Measurements from ENCODE around the gene IGSF8. TPM values are rescaled to one million over a fixed set of nuclear protein-coding genes. Genes with fewer than 3 reads are reported as not detected.
A peak's percentile ranks its signal among the peaks of the same experiment; 100 is the strongest.
"Not testable (repeated sequence)": the region's sequence is repeated elsewhere in the genome, so short reads cannot be mapped to it uniquely, and the experiment has no call there.

Gene IGSF8
- total RNA-seq, 2 experiments from 2014 or later = 38.0 to 39.0 TPM

- Mint-ChIP-seq H3K27ac (no peak overlapping the region), H3K27me3 (no peaks in the 10 kb centered on the region), H3K36me3 (no peaks in the 10 kb centered on the region), H3K9me3 (no peaks in the 10 kb centered on the region), H3K4me1 (no peaks in the 10 kb centered on the region), H3K4me3 (no peak overlapping the region)
- no peak for DNase-seq
Observed at GRCh38 chr1:160117709-160118183, 19.3 kb upstream of the IGSF8 start.

DNA sequence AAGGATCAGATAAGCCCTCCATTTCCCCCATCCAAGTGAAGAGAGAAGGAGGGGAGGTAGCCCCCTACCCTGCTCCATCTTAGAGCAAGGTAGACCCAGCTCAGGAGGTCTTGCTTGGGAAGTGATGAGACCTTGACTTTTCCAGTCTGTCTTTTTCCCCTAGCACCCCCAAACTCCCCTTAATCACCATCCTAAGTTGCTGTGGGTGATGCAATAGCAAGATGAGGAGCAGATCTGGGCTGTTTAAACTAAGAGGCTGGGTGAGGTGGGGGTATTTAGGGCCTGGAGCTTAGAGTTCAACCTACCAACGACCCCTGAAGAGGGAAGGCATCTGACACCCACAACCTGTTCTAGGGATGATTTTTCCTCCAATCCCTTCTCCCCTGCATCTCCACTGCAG is 18.9 kb upstream of the IGSF8 start:
- H3K4me1 Mint-ChIP-seq = no peaks in the 10 kb centered on the region
- no peak for DNase-seq
- no peaks in the 10 kb centered on the region for H3K9me3 Mint-ChIP-seq
- no peak overlapping the region for H3K4me3 Mint-ChIP-seq
- no peak overlapping the region for H3K27ac Mint-ChIP-seq
- H3K36me3 Mint-ChIP-seq = no peaks in the 10 kb centered on the region
- no peaks in the 10 kb centered on the region for H3K27me3 Mint-ChIP-seq

GRCh38 chr1:160116283-160117147 is 18.1 kb upstream of the IGSF8 start:
- no peak overlapping the region for H3K27ac Mint-ChIP-seq
- no peak for DNase-seq

DNA sequence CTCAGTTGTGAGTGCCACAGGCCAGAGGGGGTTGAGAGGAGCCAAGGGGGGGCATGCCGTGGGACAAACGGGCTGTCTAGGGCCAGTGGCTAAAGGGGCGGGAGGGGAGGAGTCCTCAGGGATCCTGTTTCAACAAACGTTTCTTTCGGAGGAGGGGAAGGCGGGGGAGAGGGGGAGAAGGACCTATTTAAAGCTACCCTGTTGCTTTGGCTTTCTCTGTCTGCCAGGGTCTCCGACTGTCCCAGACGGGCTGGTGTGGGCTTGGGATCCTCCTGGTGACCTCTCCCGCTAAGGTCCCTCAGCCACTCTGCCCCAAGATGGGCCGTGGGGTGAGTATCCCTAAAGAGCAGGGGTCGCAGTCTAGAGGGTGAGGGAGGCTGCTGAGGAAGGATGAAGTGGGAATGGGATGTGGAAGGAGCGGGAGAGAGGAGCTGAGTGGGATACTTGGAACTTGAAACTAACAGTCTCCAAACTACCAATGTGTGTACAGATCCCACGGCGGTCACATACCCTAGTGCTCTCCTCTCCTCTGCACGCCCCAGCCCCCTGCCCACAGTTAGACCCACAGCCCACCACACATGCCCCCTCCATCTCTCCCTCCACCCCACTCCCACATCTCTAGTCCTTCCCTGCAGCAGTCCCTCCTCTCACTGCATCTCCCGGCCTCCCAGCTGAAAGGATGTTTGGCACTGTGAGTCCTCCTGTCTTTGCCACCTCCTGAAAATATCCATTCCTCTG is 17.3 kb upstream of the IGSF8 start, which contains the start of gene ATP1A2:
ATP1A2 (plus strand) TSS at position 215 of the 738 bp plus-strand sequence; CDS start at position 318, 103 bp downstream.
- Mint-ChIP-seq H3K9me3 (no peaks in the 10 kb centered on the region), H3K4me3 (no peak within 1 kb of the TSS), H3K27ac (no peak within 1 kb of the TSS)

More at GRCh38 chr1:160116283-160117147, 18.1 kb upstream of the IGSF8 start:
- Mint-ChIP-seq H3K9me3 (no peaks in the 10 kb centered on the region), H3K4me3 (no peak overlapping the region), H3K36me3 (no peaks in the 10 kb centered on the region), H3K27me3 (no peaks in the 10 kb centered on the region), H3K4me1 (no peaks in the 10 kb centered on the region)

DNA sequence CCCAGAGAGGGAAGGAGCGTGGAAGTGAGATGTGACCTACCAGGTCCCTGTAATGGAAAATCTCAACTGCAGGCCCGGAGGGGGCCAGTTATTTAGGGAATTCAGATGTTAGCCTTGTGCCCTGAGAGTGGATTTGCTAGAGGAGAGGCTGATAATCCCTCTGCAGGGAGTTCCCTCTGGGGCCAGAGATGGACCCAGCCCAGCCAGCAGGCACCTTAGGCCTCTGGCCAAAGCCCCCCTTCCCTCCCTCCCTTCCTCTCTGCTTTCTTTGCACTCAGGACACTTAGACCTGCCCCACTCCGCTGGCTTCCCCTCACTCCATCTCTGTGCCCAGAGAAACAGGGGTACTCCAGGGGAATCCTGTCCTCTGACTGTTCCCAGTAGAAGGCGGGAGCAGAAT is 15.7 kb upstream of the IGSF8 start:
- Mint-ChIP-seq H3K27ac (no peak overlapping the region), H3K9me3 (no peaks in the 10 kb centered on the region), H3K27me3 (peaks cover under 1% of the 10 kb centered on the region), H3K36me3 (no peaks in the 10 kb centered on the region), H3K4me1 (peaks cover under 1% of the 10 kb centered on the region), H3K4me3 (no peak overlapping the region)
- no peak for DNase-seq

More for the DNA sequence above, 17.3 kb upstream of the IGSF8 start, which contains the start of gene ATP1A2:
- Mint-ChIP-seq H3K36me3 (no peaks in the 10 kb centered on the region), H3K27me3 (no peaks in the 10 kb centered on the region), H3K4me1 (no peaks in the 10 kb centered on the region)
- no peak for DNase-seq

GRCh38 chr1:160113407-160113806 is 15.0 kb upstream of the IGSF8 start:
- no peak overlapping the region for H3K27ac Mint-ChIP-seq
- peaks cover 6% of the 10 kb centered on the region for H3K4me1 Mint-ChIP-seq
- H3K9me3 Mint-ChIP-seq = no peaks in the 10 kb centered on the region
- H3K36me3 Mint-ChIP-seq = no peaks in the 10 kb centered on the region
- no peak for DNase-seq
- H3K27me3 Mint-ChIP-seq = peaks cover 4% of the 10 kb centered on the region
- no peak overlapping the region for H3K4me3 Mint-ChIP-seq

DNA sequence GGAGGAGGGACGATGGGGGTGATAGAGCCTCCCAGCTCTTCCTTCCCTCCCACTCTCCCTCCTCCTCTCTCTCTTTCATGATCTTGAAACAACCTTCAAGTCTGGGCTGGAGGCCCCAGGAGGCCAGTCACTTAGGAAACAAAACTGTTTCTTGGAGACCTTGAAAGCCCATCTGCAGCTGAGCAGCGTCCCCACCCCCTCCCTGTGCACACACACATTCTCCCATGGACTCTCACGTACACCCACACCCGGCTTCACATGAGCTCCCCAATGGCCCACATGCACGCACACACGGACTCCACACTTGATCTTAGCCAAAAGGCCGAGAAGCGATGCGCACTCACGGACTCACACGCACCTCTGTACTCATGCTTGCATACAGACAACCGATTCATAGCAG is 13.9 kb upstream of the IGSF8 start:
- Mint-ChIP-seq H3K36me3 (no peaks in the 10 kb centered on the region), H3K4me3 (no peak overlapping the region), H3K9me3 (no peaks in the 10 kb centered on the region), H3K27ac (no peak overlapping the region), H3K4me1 (peaks cover 6% of the 10 kb centered on the region), H3K27me3 (peaks cover 4% of the 10 kb centered on the region)
- DNase-seq = no peak

DNA sequence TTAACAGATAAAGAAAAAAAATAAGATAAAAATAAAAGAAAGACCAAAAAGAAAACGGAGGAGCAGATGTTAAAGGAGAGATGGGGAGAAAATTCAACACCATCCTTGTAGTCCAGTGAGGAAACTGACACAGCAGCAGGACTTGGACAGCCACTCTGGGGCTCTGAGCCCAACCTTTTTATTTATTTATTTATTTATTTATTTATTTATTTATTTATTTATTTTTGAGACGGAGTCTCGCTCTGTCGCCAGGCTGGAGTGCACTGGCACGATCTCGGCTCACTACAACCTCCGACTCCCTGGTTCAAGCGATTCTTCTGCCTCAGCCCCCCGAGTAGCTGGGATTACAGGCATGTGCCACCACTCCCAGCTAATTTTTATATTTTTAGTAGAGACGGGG is 13.0 kb upstream of the IGSF8 start:
- not testable (repeated sequence) for DNase-seq, H3K4me1 Mint-ChIP-seq, H3K9me3 Mint-ChIP-seq, H3K27me3 Mint-ChIP-seq, H3K4me3 Mint-ChIP-seq, H3K36me3 Mint-ChIP-seq, H3K27ac Mint-ChIP-seq

DNA sequence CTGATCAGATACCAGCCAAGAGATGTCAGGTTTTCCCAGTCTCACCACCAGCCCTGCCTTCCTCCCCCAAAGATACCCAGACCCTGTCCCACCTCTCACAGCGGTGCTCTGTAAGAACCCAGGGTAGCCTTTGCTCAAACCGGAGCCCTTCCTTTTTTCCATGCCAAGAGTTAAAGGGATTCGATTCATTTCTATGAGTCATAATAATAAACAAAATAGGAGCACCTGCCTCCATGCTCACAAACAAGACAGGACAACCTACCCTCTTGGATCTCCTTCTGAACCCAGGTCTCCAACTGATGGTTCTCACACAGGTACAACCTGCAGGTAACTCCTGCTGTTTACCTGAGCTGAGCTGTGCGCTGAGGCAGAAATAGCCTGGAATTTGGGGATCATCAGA is 11.3 kb upstream of the IGSF8 start:
- Mint-ChIP-seq H3K27me3 (peaks cover 4% of the 10 kb centered on the region), H3K4me3 (no peak overlapping the region), H3K4me1 (peaks cover 6% of the 10 kb centered on the region), H3K36me3 (no peaks in the 10 kb centered on the region), H3K9me3 (no peaks in the 10 kb centered on the region), H3K27ac (no peak overlapping the region)
- DNase-seq = no peak

- Mint-ChIP-seq H3K4me3 (no peak overlapping the region), H3K27ac (peak overlapping the region; percentile 75)
Observed at GRCh38 chr1:160108888-160109662, 10.7 kb upstream of the IGSF8 start.

GRCh38 chr1:160107512-160107911 is 9.1 kb upstream of the IGSF8 start:
- Mint-ChIP-seq H3K4me3 (no peak overlapping the region), H3K36me3 (no peaks in the 10 kb centered on the region), H3K9me3 (no peaks in the 10 kb centered on the region), H3K4me1 (peaks cover 14% of the 10 kb centered on the region), H3K27me3 (peaks cover 4% of the 10 kb centered on the region), H3K27ac (no peak overlapping the region)
- DNase-seq = no peak

More at GRCh38 chr1:160108888-160109662, 10.7 kb upstream of the IGSF8 start:
- H3K4me1 Mint-ChIP-seq = peaks cover 6% of the 10 kb centered on the region
- no peaks in the 10 kb centered on the region for H3K9me3 Mint-ChIP-seq
- no peak for DNase-seq
- H3K27me3 Mint-ChIP-seq = peaks cover 4% of the 10 kb centered on the region
- no peaks in the 10 kb centered on the region for H3K36me3 Mint-ChIP-seq

DNA sequence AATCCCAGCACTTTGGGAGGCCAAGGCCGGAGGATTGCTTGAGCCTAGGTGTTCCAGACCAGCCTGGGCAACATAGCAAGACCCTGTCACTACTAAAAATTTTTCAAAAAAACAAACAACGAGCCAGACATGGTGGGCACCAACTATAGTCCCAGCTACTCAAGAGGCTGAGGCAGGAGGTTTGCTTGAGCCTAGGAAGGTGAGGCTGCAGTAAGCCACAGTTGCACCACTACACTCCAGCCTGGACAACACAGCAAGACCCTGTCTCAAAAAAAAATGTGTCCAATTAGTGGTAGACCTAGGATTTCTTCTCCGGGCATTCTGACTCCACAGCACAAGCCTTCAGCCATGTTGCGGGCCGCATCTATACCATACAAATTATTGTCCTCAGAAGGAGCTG is 6.7 kb upstream of the IGSF8 start:
- no peaks in the 10 kb centered on the region for H3K36me3 Mint-ChIP-seq
- H3K4me1 Mint-ChIP-seq = peaks cover 36% of the 10 kb centered on the region
- H3K9me3 Mint-ChIP-seq = no peaks in the 10 kb centered on the region
- peaks cover 4% of the 10 kb centered on the region for H3K27me3 Mint-ChIP-seq
- H3K27ac Mint-ChIP-seq = no peak overlapping the region
- no peak for DNase-seq
- no peak overlapping the region for H3K4me3 Mint-ChIP-seq

DNA sequence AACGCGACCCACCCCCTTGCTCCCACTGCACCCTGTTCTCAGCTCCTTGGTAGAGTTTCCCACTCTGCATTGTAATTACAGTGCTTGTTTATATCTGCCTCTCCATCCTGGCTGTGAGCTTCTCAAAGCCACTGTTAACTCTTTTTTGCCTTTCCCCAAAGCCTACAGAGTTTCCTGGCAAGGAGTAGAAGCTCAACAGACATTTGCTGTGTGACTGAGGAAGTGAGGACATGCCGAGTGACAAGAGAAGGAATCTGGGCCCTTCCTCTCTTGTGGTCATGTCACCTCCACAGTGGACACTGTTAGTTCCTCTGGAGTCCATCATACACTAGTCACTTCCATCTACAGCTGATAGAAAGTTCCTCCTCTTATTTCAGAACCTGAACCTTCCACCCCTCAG is 6.1 kb upstream of the IGSF8 start:
- Mint-ChIP-seq H3K27ac (no peak overlapping the region), H3K27me3 (peaks cover 4% of the 10 kb centered on the region), H3K4me3 (no peak overlapping the region), H3K9me3 (no peaks in the 10 kb centered on the region), H3K4me1 (peaks cover 40% of the 10 kb centered on the region), H3K36me3 (no peaks in the 10 kb centered on the region)
- no peak for DNase-seq

GRCh38 chr1:160103658-160104408 is 5.4 kb upstream of the IGSF8 start:
- H3K36me3 Mint-ChIP-seq = no peaks in the 10 kb centered on the region
- no peak overlapping the region for H3K4me3 Mint-ChIP-seq
- H3K4me1 Mint-ChIP-seq = peaks cover 42% of the 10 kb centered on the region
- no peak for DNase-seq
- H3K9me3 Mint-ChIP-seq = no peaks in the 10 kb centered on the region
- H3K27me3 Mint-ChIP-seq = peaks cover under 1% of the 10 kb centered on the region
- H3K27ac Mint-ChIP-seq = no peak overlapping the region

Measured in activated naive CD8-positive, alpha-beta T cell treated with anti-CD3 and anti-CD28 coated beads for 36 hours (primary cell).